Liver (tissue), 9 donors: ENCODE results near the gene IGF2R. TPM values are rescaled to one million over a fixed set of nuclear protein-coding genes. Genes with fewer than 3 reads are reported as not detected.

Source experiments
- DNase-seq: peaks from one replicate; pipeline ENCODE4 v3.0.0-alpha.2; 2017; ENCODE audit warnings: low spot score
- H3K27ac ChIP-seq, 2 donors: one replicate each; pipeline ENCODE4 v1.7.0; 2013; ENCODE audit warnings: inconsistent platforms in 2 of 2, low read length in 2 of 2, control low read depth in 1 of 2, low read depth in 1 of 2, mild to moderate bottlenecking in 1 of 2
- H3K27me3 ChIP-seq, 4 donors: one replicate each; pipeline versions ENCODE4 v1.6.1 to v1.7.0; 2013; ENCODE audit warnings: low read length in 3 of 4, inconsistent platforms in 1 of 4, mild to moderate bottlenecking in 1 of 4, moderate library complexity in 1 of 4; ENCODE audit not compliant: control insufficient read depth in 4 of 4, insufficient read depth in 4 of 4
- H3K36me3 ChIP-seq, 4 donors: one replicate each; pipeline versions ENCODE4 v1.6.1 to v1.7.0; 2013; ENCODE audit warnings: low read length in 3 of 4, mild to moderate bottlenecking in 3 of 4, low read depth in 1 of 4, moderate library complexity in 1 of 4; ENCODE audit not compliant: control insufficient read depth in 4 of 4, insufficient read depth in 3 of 4
- H3K4me1 ChIP-seq, 4 donors: one replicate each; pipeline versions ENCODE4 v1.6.1 to v1.7.0; 2013; ENCODE audit warnings: low read length in 3 of 4, mild to moderate bottlenecking in 3 of 4, moderate library complexity in 1 of 4; ENCODE audit not compliant: control insufficient read depth in 4 of 4, insufficient read depth in 4 of 4
- H3K4me3 ChIP-seq, 3 donors: one replicate each; pipeline versions ENCODE4 v1.6.1 to v1.7.0; 2013; ENCODE audit warnings: low read length in 3 of 3, control low read depth in 1 of 3, low read depth in 1 of 3, mild to moderate bottlenecking in 1 of 3
- H3K9ac ChIP-seq, 2 donors: one replicate each; pipeline ENCODE4 v1.7.0; 2013; ENCODE audit warnings: low read length in 2 of 2, mild to moderate bottlenecking in 2 of 2, moderate library complexity in 2 of 2, control low read depth in 1 of 2, low read depth in 1 of 2
- H3K9me3 ChIP-seq, 4 donors: one replicate each; pipeline versions ENCODE4 v1.6.1 to v1.7.0; 2013; ENCODE audit warnings: low read length in 3 of 4; ENCODE audit not compliant: control insufficient read depth in 4 of 4
- ATF3 ChIP-seq: IDR thresholded peaks from 2 replicates; pipeline ENCODE4 v1.6.1; 2016; ENCODE audit warnings: antibody characterized with exemption
- EGR1 ChIP-seq, 2 donors: IDR thresholded peaks; 2 replicates each; pipeline ENCODE4 v1.6.1; 2016 to 2018; ENCODE audit warnings: antibody characterized with exemption in 2 of 2, low read depth in 2 of 2
- FOXA1 ChIP-seq: IDR thresholded peaks from 2 replicates; pipeline ENCODE4 v1.6.1; 2016; ENCODE audit warnings: antibody characterized with exemption
- FOXA2 ChIP-seq: IDR thresholded peaks from 2 replicates; pipeline ENCODE4 v1.6.1; 2016; ENCODE audit warnings: antibody characterized with exemption
- GABPA ChIP-seq, 2 donors: IDR thresholded peaks in 1 of 2; conservative IDR thresholded peaks in 1 of 2; 2 replicates each; pipeline ENCODE4 v1.6.1; 2016; ENCODE audit warnings: antibody characterized with exemption in 2 of 2, mild to moderate bottlenecking in 1 of 2, moderate library complexity in 1 of 2
- HNF4A ChIP-seq, 2 donors: conservative IDR thresholded peaks; 2 replicates each; pipeline ENCODE4 v1.6.1; 2016; ENCODE audit warnings: antibody characterized with exemption in 2 of 2, mild to moderate bottlenecking in 2 of 2
- HNF4G ChIP-seq: IDR thresholded peaks from 2 replicates; pipeline ENCODE4 v1.6.1; 2016; ENCODE audit warnings: antibody characterized with exemption
- JUND ChIP-seq, 2 donors: IDR thresholded peaks; 2 replicates each; pipeline ENCODE4 v1.6.1; 2016; ENCODE audit warnings: antibody characterized with exemption in 2 of 2
- MAX ChIP-seq: IDR thresholded peaks from 2 replicates; pipeline ENCODE4 v1.6.1; 2016; ENCODE audit warnings: antibody characterized with exemption
- NR2F2 ChIP-seq: IDR thresholded peaks from 2 replicates; pipeline ENCODE4 v1.6.1; 2016; ENCODE audit warnings: antibody characterized with exemption
- RAD21 ChIP-seq, 2 donors: IDR thresholded peaks; 2 replicates each; pipeline ENCODE4 v1.6.1; 2016; ENCODE audit warnings: antibody characterized with exemption in 2 of 2, mild to moderate bottlenecking in 2 of 2
- SP1 ChIP-seq: IDR thresholded peaks from 2 replicates; pipeline ENCODE4 v1.6.1; 2018; ENCODE audit warnings: antibody characterized with exemption, mild to moderate bottlenecking
- ZBTB33 ChIP-seq: IDR thresholded peaks from 2 replicates; pipeline ENCODE4 v1.6.1; 2016; ENCODE audit warnings: antibody characterized with exemption
- WGBS: extraction: QIAGEN DNeasy Blood & Tissue Kit; methylation state at CpG from one replicate; pipeline ENCODE4 v1.1.7; 2013; 5-methylcytosine and 5-hydroxymethylcytosine counted together
- polyA plus RNA-seq, 2 donors: library from polyadenylated mRNA; stranded (reverse) in 1 of 2; unstranded in 1 of 2; fragments of 200-250 nt in 1 of 2; fragments of >200 nt in 1 of 2; fragmentation: Nextera tagmentation in 1 of 2; extraction: Ambion mirVana in 1 of 2; gene quantifications; one replicate each; pipeline versions ENCODE4 v1.2.1 to v1.2.3, GENCODE V29; 2013 to 2015
- total RNA-seq, 2 donors: library from RNA; depleted of rRNA; stranded (reverse); fragments of >200 nt; gene quantifications; one replicate each; pipeline ENCODE4 v1.2.3, GENCODE V29; 2014
- TF ChIP-seq, protein P1 (sequence below): IDR thresholded peaks from 2 replicates; pipeline ENCODE4 v1.6.1; 2016; ENCODE audit warnings: antibody characterized with exemption, mild to moderate bottlenecking
- TF ChIP-seq, protein P2 (sequence below): fragments of 150-350 bp; IDR thresholded peaks from 2 replicates; pipeline ENCODE4 v1.5.1; 2017; ENCODE audit warnings: improper control_type of control experiment, low read depth, low read length; ENCODE audit not compliant: missing input control
- donor health status: healthy.
- donor health status: healthy.
- donor health status: healthy.
- donor health status: healthy.
- donor health status: healthy.

The IGF2R gene
- total and polyA plus RNA-seq, 4 donors, result 16.6 to 84.9 (median 45.7) TPM

DNA sequence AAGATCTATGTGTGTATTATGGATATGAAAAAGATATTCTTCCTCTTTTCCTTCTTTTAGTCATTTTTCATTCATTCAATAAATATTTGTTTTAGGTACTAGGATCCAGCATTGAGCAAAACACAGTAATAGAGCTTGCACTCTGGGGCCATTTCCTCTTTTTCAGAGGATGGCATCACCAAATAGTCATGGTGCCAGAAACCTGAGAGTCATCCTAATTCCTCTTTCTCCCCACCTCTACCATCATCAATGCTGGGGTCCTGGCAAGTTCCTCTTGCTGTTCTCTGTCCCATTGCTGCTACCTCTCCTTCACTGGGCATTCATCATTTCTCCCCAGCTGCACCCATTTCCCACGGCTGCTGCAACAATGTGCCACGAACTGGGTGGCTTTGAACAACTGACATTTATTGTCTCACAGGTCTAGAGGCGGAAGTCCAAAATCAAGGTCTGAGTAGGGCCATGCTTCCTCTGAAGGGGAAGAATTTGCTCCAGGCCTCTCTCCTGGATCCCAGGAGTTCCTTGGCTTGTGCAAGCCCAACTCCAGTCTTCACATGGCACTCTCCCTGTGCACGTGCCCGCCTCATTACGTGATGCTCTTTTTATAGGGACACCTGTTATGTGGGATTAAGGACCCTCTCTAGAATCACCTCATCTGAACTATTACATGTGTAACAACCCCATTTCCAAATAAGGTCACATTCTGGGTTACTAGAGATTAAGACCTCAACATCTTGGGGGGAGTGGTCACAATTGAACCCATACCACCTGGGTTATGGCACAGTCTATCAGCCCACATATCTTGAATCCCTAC, 9.5 kb upstream of the IGF2R start:
- Histone ChIP-seq H3K27ac (peak overlapping the region; percentile 6 to 68), H3K9me3 (no peaks in the 10 kb centered on the region), H3K9ac (no peak overlapping the region), H3K36me3 (no peaks in the 10 kb centered on the region), H3K4me3 (no peak overlapping the region), H3K4me1 (no peaks in the 10 kb centered on the region), H3K27me3 (no peaks in the 10 kb centered on the region)
- DNase-seq, result no peak
- no peak for TF ChIP-seq ZBTB33
- 91% methylated on average over 6 of the region's 6 CpGs for WGBS

DNA sequence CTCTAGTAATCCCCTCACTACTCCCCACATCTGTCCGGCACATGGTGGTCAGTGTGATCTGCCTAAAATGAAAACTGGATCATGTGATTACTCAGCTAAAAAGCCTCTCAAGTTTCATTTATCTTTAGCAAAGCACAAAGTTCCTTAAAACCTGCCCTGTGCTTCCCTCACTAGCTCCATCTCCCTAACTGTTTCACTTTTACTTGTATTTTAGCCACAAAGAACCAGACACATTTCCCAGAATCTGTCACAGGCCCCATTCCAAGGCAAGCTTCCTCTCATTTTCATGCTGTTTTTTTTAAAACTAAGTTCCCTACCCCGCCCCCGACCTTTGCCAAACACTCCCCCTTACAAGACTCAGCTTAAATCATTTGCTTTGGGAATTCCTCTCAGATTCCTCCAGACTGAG, 8.9 kb upstream of the IGF2R start:
- WGBS, result 66% methylated on average over 3 of the region's 3 CpGs
- Histone ChIP-seq H3K4me1 (no peaks in the 10 kb centered on the region), H3K4me3 (no peak overlapping the region), H3K9ac (no peak overlapping the region), H3K27me3 (no peaks in the 10 kb centered on the region), H3K27ac (peak overlapping the region; percentile 6 to 68), H3K9me3 (no peaks in the 10 kb centered on the region), H3K36me3 (no peaks in the 10 kb centered on the region)
- TF ChIP-seq GABPA (IDR thresholded peaks at IDR 0.05 in 1 of 2, conservative IDR thresholded peaks at IDR 0.05 in 1 of 2), result no peak
- no peak for TF ChIP-seq EGR1 (IDR thresholded peaks at IDR 0.05; ENCODE audit: low read depth in 2 of 2)
- no peak for TF ChIP-seq ZBTB33
- TF ChIP-seq, protein P1, sequence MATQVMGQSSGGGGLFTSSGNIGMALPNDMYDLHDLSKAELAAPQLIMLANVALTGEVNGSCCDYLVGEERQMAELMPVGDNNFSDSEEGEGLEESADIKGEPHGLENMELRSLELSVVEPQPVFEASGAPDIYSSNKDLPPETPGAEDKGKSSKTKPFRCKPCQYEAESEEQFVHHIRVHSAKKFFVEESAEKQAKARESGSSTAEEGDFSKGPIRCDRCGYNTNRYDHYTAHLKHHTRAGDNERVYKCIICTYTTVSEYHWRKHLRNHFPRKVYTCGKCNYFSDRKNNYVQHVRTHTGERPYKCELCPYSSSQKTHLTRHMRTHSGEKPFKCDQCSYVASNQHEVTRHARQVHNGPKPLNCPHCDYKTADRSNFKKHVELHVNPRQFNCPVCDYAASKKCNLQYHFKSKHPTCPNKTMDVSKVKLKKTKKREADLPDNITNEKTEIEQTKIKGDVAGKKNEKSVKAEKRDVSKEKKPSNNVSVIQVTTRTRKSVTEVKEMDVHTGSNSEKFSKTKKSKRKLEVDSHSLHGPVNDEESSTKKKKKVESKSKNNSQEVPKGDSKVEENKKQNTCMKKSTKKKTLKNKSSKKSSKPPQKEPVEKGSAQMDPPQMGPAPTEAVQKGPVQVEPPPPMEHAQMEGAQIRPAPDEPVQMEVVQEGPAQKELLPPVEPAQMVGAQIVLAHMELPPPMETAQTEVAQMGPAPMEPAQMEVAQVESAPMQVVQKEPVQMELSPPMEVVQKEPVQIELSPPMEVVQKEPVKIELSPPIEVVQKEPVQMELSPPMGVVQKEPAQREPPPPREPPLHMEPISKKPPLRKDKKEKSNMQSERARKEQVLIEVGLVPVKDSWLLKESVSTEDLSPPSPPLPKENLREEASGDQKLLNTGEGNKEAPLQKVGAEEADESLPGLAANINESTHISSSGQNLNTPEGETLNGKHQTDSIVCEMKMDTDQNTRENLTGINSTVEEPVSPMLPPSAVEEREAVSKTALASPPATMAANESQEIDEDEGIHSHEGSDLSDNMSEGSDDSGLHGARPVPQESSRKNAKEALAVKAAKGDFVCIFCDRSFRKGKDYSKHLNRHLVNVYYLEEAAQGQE, result no peak
- no peak for TF ChIP-seq HNF4G
- TF ChIP-seq HNF4A (conservative IDR thresholded peaks at IDR 0.05), result no peak
- no peak for TF ChIP-seq JUND (IDR thresholded peaks at IDR 0.05)
- TF ChIP-seq FOXA2, result no peak
- TF ChIP-seq FOXA1, result no peak
- no peak for TF ChIP-seq RAD21 (IDR thresholded peaks at IDR 0.05)
- TF ChIP-seq, protein P2, sequence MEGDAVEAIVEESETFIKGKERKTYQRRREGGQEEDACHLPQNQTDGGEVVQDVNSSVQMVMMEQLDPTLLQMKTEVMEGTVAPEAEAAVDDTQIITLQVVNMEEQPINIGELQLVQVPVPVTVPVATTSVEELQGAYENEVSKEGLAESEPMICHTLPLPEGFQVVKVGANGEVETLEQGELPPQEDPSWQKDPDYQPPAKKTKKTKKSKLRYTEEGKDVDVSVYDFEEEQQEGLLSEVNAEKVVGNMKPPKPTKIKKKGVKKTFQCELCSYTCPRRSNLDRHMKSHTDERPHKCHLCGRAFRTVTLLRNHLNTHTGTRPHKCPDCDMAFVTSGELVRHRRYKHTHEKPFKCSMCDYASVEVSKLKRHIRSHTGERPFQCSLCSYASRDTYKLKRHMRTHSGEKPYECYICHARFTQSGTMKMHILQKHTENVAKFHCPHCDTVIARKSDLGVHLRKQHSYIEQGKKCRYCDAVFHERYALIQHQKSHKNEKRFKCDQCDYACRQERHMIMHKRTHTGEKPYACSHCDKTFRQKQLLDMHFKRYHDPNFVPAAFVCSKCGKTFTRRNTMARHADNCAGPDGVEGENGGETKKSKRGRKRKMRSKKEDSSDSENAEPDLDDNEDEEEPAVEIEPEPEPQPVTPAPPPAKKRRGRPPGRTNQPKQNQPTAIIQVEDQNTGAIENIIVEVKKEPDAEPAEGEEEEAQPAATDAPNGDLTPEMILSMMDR, result no peak
- no peak for TF ChIP-seq MAX
- TF ChIP-seq SP1, result no peak
- no peak for TF ChIP-seq ATF3
- TF ChIP-seq NR2F2, result no peak
- no peak for DNase-seq
